Measurements from ENCODE around the gene TUBB6. TPM values are rescaled to one million over a fixed set of nuclear protein-coding genes. Genes with fewer than 3 reads are reported as not detected.
A peak's percentile ranks its signal among the peaks of the same experiment; 100 is the strongest.

The TUBB6 gene
- total and polyA plus RNA-seq, 10 of the 15 experiments (the other 5 are each of a cell fraction or from before 2014, with no cell fraction given) = 27.4 to 262 (median 82.5) TPM

DNA sequence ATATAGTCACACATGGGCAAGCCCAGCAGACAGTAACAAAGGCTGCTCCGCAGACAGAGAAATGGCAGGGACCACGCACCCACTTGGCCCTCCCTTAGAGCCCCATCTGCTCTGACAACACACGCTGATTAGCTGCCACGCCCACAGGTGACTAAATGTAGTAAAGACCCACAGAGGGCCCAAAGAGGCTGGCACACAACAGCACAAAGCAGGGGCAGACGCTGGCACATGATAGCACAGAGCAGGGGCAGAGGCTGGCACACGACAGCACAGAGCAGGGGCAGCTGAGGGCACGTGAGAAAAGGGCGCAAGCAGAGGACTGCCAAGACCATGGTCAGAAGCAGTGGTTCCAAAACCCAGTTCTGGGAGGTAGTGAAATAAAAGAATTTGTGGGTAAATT, 58.3 kb downstream of the TUBB6 start:
- TF ChIP-seq NR2C2 (IDR thresholded peaks at IDR 0.05; ENCODE audit: borderline replicate concordance, control insufficient read depth, insufficient read length, low read depth) (no peak), RCOR1 (conservative IDR thresholded peaks at IDR 0.05; ENCODE audit: low read depth, low read length) (no peak), NR2C1 (IDR thresholded peaks at IDR 0.05) (no peak), NFXL1 (IDR thresholded peaks at IDR 0.05; ENCODE audit: borderline replicate concordance) (no peak)

GRCh38 chr18:12366784-12367183, 58.7 kb downstream of the TUBB6 start:
- ChIA-PET CTCF (no interaction called here), SMC1A (ENCODE audit: uncharacterized antibody, unreplicated experiment) (no interaction called here), RAD21 (ENCODE audit: unreplicated experiment) (no interaction called here), POLR2A (interaction anchor here (2.2 kb wide), 1 partner anchor 10 kb away, joined by 5 read pairs; the partner anchor contains the start of gene AFG3L2)
- H3K9ac ChIP-seq (ENCODE audit: control insufficient read depth, insufficient read depth, low read length) = no peak overlapping the region
- peaks cover 9% of the 10 kb centered on the region for H3K79me2 ChIP-seq (ENCODE audit: control insufficient read depth, insufficient read depth, low read length)
- FAIRE-seq (no peak), DNase-seq (ENCODE audit: low read depth, low spot score) (no peak), ATAC-seq (no peak)
- no peaks in the 10 kb centered on the region for H3K9me3 ChIP-seq (replicated peaks; ENCODE audit: control insufficient read depth, insufficient read depth, low read length)
- H3K4me1 ChIP-seq (ENCODE audit: control insufficient read depth, insufficient read depth, low read length) = no peaks in the 10 kb centered on the region
- no peak overlapping the region for H2AFZ ChIP-seq (ENCODE audit: control insufficient read depth, low read depth, low read length)
- WGBS (ENCODE audit: insufficient coverage, insufficient replicate concordance, low lambda C conversion rate, missing lambda C conversion rate) = 82% methylated on average over 5 of the region's 5 CpGs
- no peak overlapping the region for H3K27ac ChIP-seq (ENCODE audit: control insufficient read depth, insufficient read depth)
- H3K4me3 ChIP-seq = no peak overlapping the region
- intact Hi-C loops (cut with micrococcal nuclease; ENCODE audit: unreplicated experiment) = no loop called here
- H3K4me2 ChIP-seq (ENCODE audit: control insufficient read depth, insufficient read depth) = no peak overlapping the region
- in situ Hi-C loops (cut with MboI) = no loop called here
- BruUV-seq (replicated peaks) = TSS peak; percentile 42
- peaks cover 15 to 23% of the 10 kb centered on the region in 2 experiments for H3K36me3 ChIP-seq (ENCODE audit: control insufficient read depth in 2 of 2, insufficient read depth in 2 of 2, low read length in 1 of 2)
- H4K20me1 ChIP-seq (ENCODE audit: control insufficient read depth, insufficient read depth) = no peaks in the 10 kb centered on the region
- H3K27me3 ChIP-seq (replicated peaks in 1 of 2; ENCODE audit: control insufficient read depth in 2 of 2, insufficient read depth in 2 of 2, low read length in 1 of 2) = no peaks in the 10 kb centered on the region
- TF ChIP-seq, protein P1, sequence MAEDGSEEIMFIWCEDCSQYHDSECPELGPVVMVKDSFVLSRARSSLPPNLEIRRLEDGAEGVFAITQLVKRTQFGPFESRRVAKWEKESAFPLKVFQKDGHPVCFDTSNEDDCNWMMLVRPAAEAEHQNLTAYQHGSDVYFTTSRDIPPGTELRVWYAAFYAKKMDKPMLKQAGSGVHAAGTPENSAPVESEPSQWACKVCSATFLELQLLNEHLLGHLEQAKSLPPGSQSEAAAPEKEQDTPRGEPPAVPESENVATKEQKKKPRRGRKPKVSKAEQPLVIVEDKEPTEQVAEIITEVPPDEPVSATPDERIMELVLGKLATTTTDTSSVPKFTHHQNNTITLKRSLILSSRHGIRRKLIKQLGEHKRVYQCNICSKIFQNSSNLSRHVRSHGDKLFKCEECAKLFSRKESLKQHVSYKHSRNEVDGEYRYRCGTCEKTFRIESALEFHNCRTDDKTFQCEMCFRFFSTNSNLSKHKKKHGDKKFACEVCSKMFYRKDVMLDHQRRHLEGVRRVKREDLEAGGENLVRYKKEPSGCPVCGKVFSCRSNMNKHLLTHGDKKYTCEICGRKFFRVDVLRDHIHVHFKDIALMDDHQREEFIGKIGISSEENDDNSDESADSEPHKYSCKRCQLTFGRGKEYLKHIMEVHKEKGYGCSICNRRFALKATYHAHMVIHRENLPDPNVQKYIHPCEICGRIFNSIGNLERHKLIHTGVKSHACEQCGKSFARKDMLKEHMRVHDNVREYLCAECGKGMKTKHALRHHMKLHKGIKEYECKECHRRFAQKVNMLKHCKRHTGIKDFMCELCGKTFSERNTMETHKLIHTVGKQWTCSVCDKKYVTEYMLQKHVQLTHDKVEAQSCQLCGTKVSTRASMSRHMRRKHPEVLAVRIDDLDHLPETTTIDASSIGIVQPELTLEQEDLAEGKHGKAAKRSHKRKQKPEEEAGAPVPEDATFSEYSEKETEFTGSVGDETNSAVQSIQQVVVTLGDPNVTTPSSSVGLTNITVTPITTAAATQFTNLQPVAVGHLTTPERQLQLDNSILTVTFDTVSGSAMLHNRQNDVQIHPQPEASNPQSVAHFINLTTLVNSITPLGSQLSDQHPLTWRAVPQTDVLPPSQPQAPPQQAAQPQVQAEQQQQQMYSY (CRISPR knock-in tag; IDR thresholded peaks at IDR 0.05) = no peak
- TF ChIP-seq NR2C2 (IDR thresholded peaks at IDR 0.05; ENCODE audit: borderline replicate concordance, control insufficient read depth, insufficient read length, low read depth) = no peak
- no peak for TF ChIP-seq SUZ12 (IDR thresholded peaks at IDR 0.05; ENCODE audit: unreplicated experiment)
- TF ChIP-seq RAD51 (IDR thresholded peaks at IDR 0.05) = no peak
- no peak for TF ChIP-seq NFYA (IDR thresholded peaks at IDR 0.05; ENCODE audit: borderline replicate concordance, low read depth, low read length)
- TF ChIP-seq ZNF687 (IDR thresholded peaks at IDR 0.05) = no peak
- TF ChIP-seq IKZF1 (conservative IDR thresholded peaks at IDR 0.05) = no peak

More for the DNA sequence above, 58.3 kb downstream of the TUBB6 start:
- H4K20me1 ChIP-seq (ENCODE audit: control insufficient read depth, insufficient read depth) = no peaks in the 10 kb centered on the region
- no peak overlapping the region for H3K9ac ChIP-seq (ENCODE audit: control insufficient read depth, insufficient read depth, low read length)
- peaks cover 16 to 27% of the 10 kb centered on the region in 2 experiments for H3K36me3 ChIP-seq (ENCODE audit: control insufficient read depth in 2 of 2, insufficient read depth in 2 of 2, low read length in 1 of 2)
- no peak for FAIRE-seq
- no peak overlapping the region for H3K27ac ChIP-seq (ENCODE audit: control insufficient read depth, insufficient read depth)
- H3K9me3 ChIP-seq (replicated peaks; ENCODE audit: control insufficient read depth, insufficient read depth, low read length) = no peaks in the 10 kb centered on the region
- BruUV-seq (replicated peaks) = no TSS peak
- SMC1A ChIA-PET (ENCODE audit: uncharacterized antibody, unreplicated experiment) = no interaction called here
- H2AFZ ChIP-seq (ENCODE audit: control insufficient read depth, low read depth, low read length) = no peak overlapping the region
- CTCF ChIA-PET = no interaction called here
- no peaks in the 10 kb centered on the region for H3K27me3 ChIP-seq (replicated peaks in 1 of 2; ENCODE audit: control insufficient read depth in 2 of 2, insufficient read depth in 2 of 2, low read length in 1 of 2)
- H3K79me2 ChIP-seq (ENCODE audit: control insufficient read depth, insufficient read depth, low read length) = peaks cover 5% of the 10 kb centered on the region
- POLR2A ChIA-PET = interaction anchor here (2.2 kb wide), 1 partner anchor 11 kb away, joined by 5 read pairs; the partner anchor contains the start of gene AFG3L2
- H3K4me1 ChIP-seq (ENCODE audit: control insufficient read depth, insufficient read depth, low read length) = no peaks in the 10 kb centered on the region
- no peak overlapping the region for H3K4me2 ChIP-seq (ENCODE audit: control insufficient read depth, insufficient read depth)
- no peak for DNase-seq (ENCODE audit: low read depth, low spot score)
- H3K4me3 ChIP-seq = no peak overlapping the region
- no peak for ATAC-seq
- intact Hi-C loops (cut with micrococcal nuclease; ENCODE audit: unreplicated experiment) = no loop called here
- WGBS (ENCODE audit: insufficient coverage, insufficient replicate concordance, low lambda C conversion rate, missing lambda C conversion rate) = 99% methylated on average over 8 of the region's 8 CpGs
- RAD21 ChIA-PET (ENCODE audit: unreplicated experiment) = no interaction called here
- in situ Hi-C loops (cut with MboI) = no loop called here
